ENCODE measurements around the gene NDUFA7.

DNA sequence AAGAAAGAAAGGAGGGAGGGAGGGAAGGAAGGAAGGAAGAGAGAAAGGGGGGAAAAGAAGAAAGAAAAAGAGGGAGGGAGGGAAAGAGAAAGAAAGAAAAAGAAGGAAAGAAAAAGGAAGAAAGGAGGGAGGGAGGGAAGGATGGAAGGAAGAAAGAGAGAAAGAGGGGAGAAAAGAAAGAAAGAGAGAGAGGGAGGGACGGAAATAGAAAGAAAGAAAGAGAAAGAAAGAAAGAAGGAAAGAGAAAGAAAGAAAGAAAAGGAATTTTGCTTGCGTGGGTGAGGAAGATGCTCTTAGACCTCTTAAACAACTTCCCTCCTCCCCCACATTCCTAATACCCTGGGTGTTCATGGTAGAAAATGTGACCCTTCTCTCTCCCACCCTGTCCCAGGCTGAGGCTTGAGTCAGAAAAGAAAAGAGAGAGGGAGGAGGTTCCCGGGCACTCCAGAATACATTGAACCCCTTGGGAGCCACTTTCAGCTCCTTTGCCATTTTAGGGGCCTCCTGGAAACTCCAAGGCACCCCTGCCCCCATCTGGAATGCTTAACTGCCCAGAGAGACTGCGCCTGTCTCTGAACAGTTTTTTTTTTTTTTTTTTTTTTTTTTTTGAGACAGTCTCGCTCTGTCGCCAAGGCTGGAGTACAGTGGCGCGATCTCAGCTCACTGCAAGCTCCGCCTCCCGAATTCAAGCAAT is 31.1 kb upstream of the NDUFA7 start:
- TF ChIP-seq CTCF (conservative IDR thresholded peaks at IDR 0.05 in 1 of 2, IDR thresholded peaks at IDR 0.05 in 1 of 2; ENCODE audit: low read depth in 1 of 2, low read length in 2 of 2) = no peak
- TF ChIP-seq EZH2 (IDR thresholded peaks at IDR 0.05; ENCODE audit: low read length, missing control alignments) = no peak

Data from fibroblast of lung (primary cell).